Small intestine (tissue), 7 donors: ENCODE results near the gene IL18BP. TPM values are rescaled to one million over a fixed set of nuclear protein-coding genes. Genes with fewer than 3 reads are reported as not detected.

ENCODE experiments used
- DNase-seq, 2 donors: peaks; one replicate each; pipeline versions ENCODE4 v3.0.0 to v3.0.0-alpha.2; 2013
- FAIRE-seq: peaks from 2 replicates; lab custom pipeline; 2012; peaks lifted over from hg19 to GRCh38; lab: Jason Lieb, UNC
- H3K27ac ChIP-seq, 3 donors: one replicate each; pipeline ENCODE4 v1.5.1; 2013; ENCODE audit warnings: low read length in 2 of 3, mild to moderate bottlenecking in 2 of 3, control low read depth in 1 of 3, inconsistent platforms in 1 of 3, low read depth in 1 of 3, moderate library complexity in 1 of 3
- H3K27me3 ChIP-seq, 3 donors: one replicate each; pipeline ENCODE4 v1.6.1; 2013; ENCODE audit warnings: low read length in 3 of 3, inconsistent platforms in 1 of 3; ENCODE audit not compliant: control insufficient read depth in 3 of 3, insufficient read depth in 3 of 3
- H3K36me3 ChIP-seq, 3 donors: one replicate each; pipeline ENCODE4 v1.6.1; 2013; ENCODE audit warnings: low read length in 3 of 3, inconsistent platforms in 1 of 3, low read depth in 1 of 3, mild to moderate bottlenecking in 1 of 3, moderate library complexity in 1 of 3; ENCODE audit not compliant: control insufficient read depth in 3 of 3, insufficient read depth in 2 of 3
- H3K4me1 ChIP-seq, 3 donors: one replicate each; pipeline ENCODE4 v1.6.1; 2013; ENCODE audit warnings: low read length in 2 of 3, inconsistent platforms in 1 of 3, low read depth in 1 of 3, mild to moderate bottlenecking in 1 of 3, moderate library complexity in 1 of 3; ENCODE audit not compliant: control insufficient read depth in 3 of 3, insufficient read depth in 2 of 3
- H3K4me3 ChIP-seq, 3 donors: one replicate each; pipeline ENCODE4 v1.5.1; 2013; ENCODE audit warnings: low read length in 3 of 3, control low read depth in 1 of 3, inconsistent platforms in 1 of 3, low read depth in 1 of 3, mild to moderate bottlenecking in 1 of 3, moderate library complexity in 1 of 3
- H3K9me3 ChIP-seq, 2 donors: one replicate each; pipeline ENCODE4 v1.6.1; 2013; ENCODE audit warnings: low read depth in 1 of 2, low read length in 1 of 2; ENCODE audit not compliant: control insufficient read depth in 2 of 2, insufficient read depth in 1 of 2
- WGBS, 3 donors: extraction: QIAGEN DNeasy Blood & Tissue Kit; methylation state at CpG; one replicate each; pipeline ENCODE4 v1.1.7; 2013; 5-methylcytosine and 5-hydroxymethylcytosine counted together
- polyA plus RNA-seq, 4 donors: library from polyadenylated mRNA; stranded (reverse) in 3 of 4; unstranded in 1 of 4; fragments of 200-250 nt in 3 of 4; fragments of 120-200 nt in 1 of 4; gene quantifications; one replicate each; pipeline versions ENCODE4 v1.2.1 to v1.2.3, GENCODE V29; 2013
- donor health status: healthy with polysubstance abuse.
- donor health status: control.
- donor health status: control.
- donor health status: Bipolar disorder and iron deficiency.
- donor health status: healthy.

The IL18BP gene
- polyA plus RNA-seq, 4 donors = 3.2 to 9.6 (median 7.2) TPM

GRCh38 chr11:71990701-71991100 is 8.0 kb upstream of the IL18BP start:
- no peak for FAIRE-seq
- 53 to 63% (median 58%) methylated on average over 3 of the region's 3 CpGs for WGBS, 3 donors

GRCh38 chr11:71991494-71991893 is 7.2 kb upstream of the IL18BP start:
- Histone ChIP-seq H3K9me3 (no peaks in the 10 kb centered on the region), H3K4me3 (no peak overlapping the region), H3K36me3 (peaks cover 0 to 42% (median 2%) of the 10 kb centered on the region in 3 donors), H3K4me1 (no peaks in the 10 kb centered on the region), H3K27ac (no peak overlapping the region), H3K27me3 (no peaks in the 10 kb centered on the region)
- DNase-seq (no peak), FAIRE-seq (no peak)
- WGBS, 3 donors = 79 to 93% (median 84%) methylated on average over 3 of the region's 3 CpGs

More at GRCh38 chr11:71990701-71991100, 8.0 kb upstream of the IL18BP start:
- Histone ChIP-seq H3K27me3 (no peaks in the 10 kb centered on the region), H3K4me3 (no peak overlapping the region), H3K9me3 (no peaks in the 10 kb centered on the region), H3K36me3 (peaks cover 0 to 35% (median 2%) of the 10 kb centered on the region in 3 donors), H3K27ac (no peak overlapping the region), H3K4me1 (no peaks in the 10 kb centered on the region)
- DNase-seq = no peak

- FAIRE-seq (no peak), DNase-seq (no peak)
- peaks cover 0 to 49% (median 0%) of the 10 kb centered on the region in 3 donors for H3K36me3 ChIP-seq
- 78 to 86% (median 82%) methylated on average over 3 of the region's 3 CpGs for WGBS, 3 donors
- no peak overlapping the region for H3K4me3 ChIP-seq
- H3K27ac ChIP-seq = no peak overlapping the region
- no peaks in the 10 kb centered on the region for H3K4me1 ChIP-seq
- H3K27me3 ChIP-seq = no peaks in the 10 kb centered on the region
- H3K9me3 ChIP-seq = no peaks in the 10 kb centered on the region
Measured at GRCh38 chr11:71992136-71992730, 6.5 kb upstream of the IL18BP start.

GRCh38 chr11:71994786-71995185 is 3.9 kb upstream of the IL18BP start:
- Histone ChIP-seq H3K27me3 (no peaks in the 10 kb centered on the region), H3K4me1 (peaks cover 0 to 8% (median 0%) of the 10 kb centered on the region in 3 donors), H3K36me3 (peaks cover 0 to 62% (median 0%) of the 10 kb centered on the region in 3 donors), H3K9me3 (no peaks in the 10 kb centered on the region), H3K4me3 (no peak overlapping the region), H3K27ac (no peak overlapping the region)
- WGBS, 3 donors = 87 to 96% (median 93%) methylated on average over 3 of the region's 3 CpGs
- DNase-seq = no peak
- FAIRE-seq = no peak

- H3K9me3 ChIP-seq = no peaks in the 10 kb centered on the region
- H3K4me1 ChIP-seq = peaks cover 0 to 12% (median 0%) of the 10 kb centered on the region in 3 donors
- no peaks in the 10 kb centered on the region for H3K27me3 ChIP-seq
- H3K27ac ChIP-seq = no peak overlapping the region
- 91 to 95% (median 95%) methylated on average over 3 of the region's 3 CpGs for WGBS, 3 donors
- FAIRE-seq (no peak), DNase-seq (no peak)
- H3K4me3 ChIP-seq = no peak overlapping the region
- peaks cover 0 to 66% (median 3%) of the 10 kb centered on the region in 3 donors for H3K36me3 ChIP-seq
Measured at GRCh38 chr11:71995726-71996291, 2.9 kb upstream of the IL18BP start.

- Histone ChIP-seq H3K4me3 (no peak overlapping the region), H3K36me3 (peaks cover 0 to 73% (median 3%) of the 10 kb centered on the region in 3 donors), H3K4me1 (peaks cover 0 to 12% (median 0%) of the 10 kb centered on the region in 3 donors), H3K27ac (no peak overlapping the region), H3K27me3 (no peaks in the 10 kb centered on the region), H3K9me3 (no peaks in the 10 kb centered on the region)
- FAIRE-seq (no peak), DNase-seq (no peak)
- 93 to 96% (median 95%) methylated on average over 4 of the region's 4 CpGs for WGBS, 3 donors
Measured at GRCh38 chr11:71996517-71996916, 2.2 kb upstream of the IL18BP start.

GRCh38 chr11:71996946-71997345 is 1.8 kb upstream of the IL18BP start:
- Histone ChIP-seq H3K36me3 (peaks cover under 1 to 74% (median 3%) of the 10 kb centered on the region in 3 donors), H3K4me1 (peaks cover 0 to 12% (median 0%) of the 10 kb centered on the region in 3 donors), H3K9me3 (no peaks in the 10 kb centered on the region), H3K27me3 (no peaks in the 10 kb centered on the region), H3K4me3 (no peak overlapping the region), H3K27ac (no peak overlapping the region)
- FAIRE-seq (no peak), DNase-seq (no peak)
- 84 to 92% (median 85%) methylated on average over 8 of the region's 8 CpGs for WGBS, 3 donors

- peaks cover 0 to 12% (median 0%) of the 10 kb centered on the region in 3 donors for H3K4me1 ChIP-seq
- H3K9me3 ChIP-seq = no peaks in the 10 kb centered on the region
- no peak overlapping the region for H3K27ac ChIP-seq
- 96 to 100% (median 97%) methylated on average over 3 of the region's 3 CpGs for WGBS, 3 donors
- H3K4me3 ChIP-seq = no peak overlapping the region
- no peaks in the 10 kb centered on the region for H3K27me3 ChIP-seq
- DNase-seq = no peak
- H3K36me3 ChIP-seq = peaks cover 2 to 80% (median 3%) of the 10 kb centered on the region in 3 donors
- FAIRE-seq = no peak
Measured at GRCh38 chr11:71997594-71997993, 1.1 kb upstream of the IL18BP start.
